ENCODE data around the gene PRDM5. TPM values are rescaled to one million over a fixed set of nuclear protein-coding genes. Genes with fewer than 3 reads are reported as not detected.

PRDM5 gene
- total and polyA plus RNA-seq, 10 of the 15 experiments (the other 5 are each of a cell fraction or from before 2014, with no cell fraction given) = 0.07 TPM; not detected in 9

DNA sequence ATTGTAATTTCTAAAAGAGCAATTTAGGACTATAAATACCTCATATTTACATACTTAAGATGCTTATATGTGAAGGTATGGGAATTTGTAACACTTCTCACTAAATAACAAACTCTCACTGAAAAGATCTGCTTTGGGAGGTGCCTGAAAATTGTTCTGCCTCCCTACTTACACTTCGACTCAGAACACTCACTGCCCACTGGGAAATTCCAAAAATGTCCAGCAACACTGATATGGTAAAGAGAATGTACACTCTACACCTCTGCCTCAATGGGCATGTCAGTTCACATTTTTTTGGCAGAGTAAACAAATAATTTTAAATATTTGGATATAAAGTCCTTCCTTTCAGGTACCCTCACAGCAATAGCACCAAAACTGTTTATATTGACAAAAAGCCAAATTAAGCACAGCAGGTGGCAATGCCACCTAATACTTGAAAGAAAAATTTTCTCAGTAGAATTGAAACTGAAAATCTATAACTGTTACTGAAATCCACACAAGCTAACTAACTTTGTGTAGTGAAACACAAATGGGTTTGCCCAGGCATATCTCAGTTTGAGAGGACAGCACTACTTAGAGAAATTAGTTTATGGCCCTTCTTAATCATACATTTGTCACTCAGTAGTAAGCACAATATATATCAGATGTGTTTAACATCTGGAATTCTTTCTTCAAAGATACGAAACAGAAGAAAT, 67.1 kb downstream of the PRDM5 start (continued):
- TF ChIP-seq ZBTB40 (IDR thresholded peaks at IDR 0.05; ENCODE audit: borderline replicate concordance) (no peak), BACH1 (IDR thresholded peaks at IDR 0.05; ENCODE audit: borderline replicate concordance) (no peak), SUPT20H (IDR thresholded peaks at IDR 0.05; ENCODE audit: borderline replicate concordance, control insufficient read depth, low read depth, low read length) (no peak), PBX3 (IDR thresholded peaks at IDR 0.05; ENCODE audit: insufficient replicate concordance, low read depth, low read length) (no peak), CTCF (IDR thresholded peaks at IDR 0.05 in 2 of 3, conservative IDR thresholded peaks at IDR 0.05 in 1 of 3; ENCODE audit: control insufficient read depth in 2 of 3, extremely low read depth in 1 of 3, insufficient read depth in 1 of 3, low read depth in 3 of 3, low read length in 3 of 3) (peak in 1 of 3 experiments; percentile 6; a peak in 1 of 6 replicates), NFIC (IDR thresholded peaks at IDR 0.05; ENCODE audit: low read depth, low read length) (no peak), MYB (IDR thresholded peaks at IDR 0.05; ENCODE audit: borderline replicate concordance, low read depth, low read length) (no peak), IKZF1 (conservative IDR thresholded peaks at IDR 0.05) (no peak), KAT2A (conservative IDR thresholded peaks at IDR 0.05; ENCODE audit: control insufficient read depth, low read depth, low read length) (no peak), BCL3 (IDR thresholded peaks at IDR 0.05; ENCODE audit: borderline replicate concordance, insufficient read depth, low read depth, low read length, poor library complexity, severe bottlenecking) (no peak), CEBPZ (IDR thresholded peaks at IDR 0.05; ENCODE audit: low read depth, low read length) (no peak), SMC3 (IDR thresholded peaks at IDR 0.05; ENCODE audit: borderline replicate concordance, low read length) (peak; percentile 26; the same call in 1 of the 2 replicates), RUNX3 (IDR thresholded peaks at IDR 0.05; ENCODE audit: low read length) (no peak)
